ENCODE results near the gene BRICD5. TPM values are rescaled to one million over a fixed set of nuclear protein-coding genes. Genes with fewer than 3 reads are reported as not detected.

The BRICD5 gene
- total and polyA plus RNA-seq, 3 experiments from 2014 or later, result 0.14 to 10.9 (median 8.4) TPM

- POLR2A ChIA-PET, result no interaction called here
Observed at GRCh38 chr16:2230376-2230775, 19.7 kb upstream of the BRICD5 start.

DNA sequence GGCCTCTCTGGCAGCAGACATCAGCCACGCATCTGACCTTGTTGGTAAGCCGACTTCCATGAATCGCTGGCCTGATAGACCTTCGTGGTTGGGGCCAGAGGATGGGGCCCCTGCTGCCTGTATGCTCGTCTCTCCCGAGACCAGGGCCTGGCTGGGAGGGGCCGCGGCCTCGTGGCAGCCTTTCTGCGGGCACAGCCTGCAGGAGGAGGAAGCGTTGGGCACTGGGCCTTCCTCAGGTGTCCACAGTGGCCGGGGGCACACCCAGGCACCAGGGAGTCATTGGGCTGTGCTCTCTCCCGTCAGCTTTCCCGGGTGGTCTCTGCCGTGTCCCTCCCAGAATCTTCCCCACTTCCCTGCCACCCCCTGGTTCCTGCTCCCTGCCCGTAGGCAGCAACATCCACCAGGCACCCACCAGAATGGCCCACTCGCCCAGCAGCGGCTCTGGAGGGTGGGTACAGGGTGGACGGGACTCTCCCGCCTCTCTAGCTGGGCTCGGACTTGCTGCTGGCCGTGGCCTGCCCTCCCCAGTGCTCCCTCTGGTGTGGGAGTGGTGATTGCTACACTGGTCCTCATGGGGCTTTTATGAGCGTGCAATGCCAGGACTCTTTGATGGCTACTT is 19.1 kb upstream of the BRICD5 start:
- POLR2A ChIA-PET, result no interaction called here
- H3K27ac ChIP-seq (ENCODE audit: low read depth, low read length), result no peak overlapping the region
- H3K9me3 Mint-ChIP-seq, result no peaks in the 10 kb centered on the region
- no peak overlapping the region for H3K4me3 ChIP-seq (ENCODE audit: low read length)
- peak in 1 of 5 donors; percentile 41 for DNase-seq
- no peaks in the 10 kb centered on the region for H3K27me3 Mint-ChIP-seq
- peaks cover 10% of the 10 kb centered on the region for H3K36me3 ChIP-seq (ENCODE audit: insufficient read depth, low read length)
- H3K4me3 Mint-ChIP-seq, result no peak overlapping the region
- no peaks in the 10 kb centered on the region for H3K9me3 ChIP-seq (ENCODE audit: low read length)
- peaks cover 5% of the 10 kb centered on the region for H3K4me1 ChIP-seq (ENCODE audit: insufficient read depth, low read length)
- no peaks in the 10 kb centered on the region for H3K27me3 ChIP-seq (ENCODE audit: insufficient read depth, low read length, poor library complexity, severe bottlenecking)
- H3K27ac Mint-ChIP-seq, result no peak overlapping the region
- CTCF ChIA-PET, result interaction anchor here (1.0 kb wide), 1 partner anchor 35 kb away, joined by 3 read pairs; no protein-coding TSS in a partner anchor
- peaks cover 4 to 19% (median 9%) of the 10 kb centered on the region in 3 donors for H3K4me1 Mint-ChIP-seq
- peaks cover 0 to 59% (median 0%) of the 10 kb centered on the region in 3 donors for H3K36me3 Mint-ChIP-seq

More at GRCh38 chr16:2230376-2230775, 19.7 kb upstream of the BRICD5 start:
- peaks cover 4 to 15% (median 7%) of the 10 kb centered on the region in 3 donors for H3K4me1 Mint-ChIP-seq
- Histone ChIP-seq H3K27ac (ENCODE audit: low read depth, low read length) (no peak overlapping the region), H3K4me3 (ENCODE audit: low read length) (no peak overlapping the region), H3K9me3 (ENCODE audit: low read length) (no peaks in the 10 kb centered on the region), H3K27me3 (ENCODE audit: insufficient read depth, low read length, poor library complexity, severe bottlenecking) (no peaks in the 10 kb centered on the region), H3K4me1 (ENCODE audit: insufficient read depth, low read length) (no peaks in the 10 kb centered on the region), H3K36me3 (ENCODE audit: insufficient read depth, low read length) (peaks cover 10% of the 10 kb centered on the region)
- H3K27ac Mint-ChIP-seq, result no peak overlapping the region
- no peaks in the 10 kb centered on the region for H3K27me3 Mint-ChIP-seq
- H3K9me3 Mint-ChIP-seq, result no peaks in the 10 kb centered on the region
- CTCF ChIA-PET, result no interaction called here
- H3K36me3 Mint-ChIP-seq, result peaks cover 0 to 66% (median 0%) of the 10 kb centered on the region in 3 donors
- DNase-seq, result peak in 1 of 5 donors; percentile 42
- H3K4me3 Mint-ChIP-seq, result no peak overlapping the region

DNA sequence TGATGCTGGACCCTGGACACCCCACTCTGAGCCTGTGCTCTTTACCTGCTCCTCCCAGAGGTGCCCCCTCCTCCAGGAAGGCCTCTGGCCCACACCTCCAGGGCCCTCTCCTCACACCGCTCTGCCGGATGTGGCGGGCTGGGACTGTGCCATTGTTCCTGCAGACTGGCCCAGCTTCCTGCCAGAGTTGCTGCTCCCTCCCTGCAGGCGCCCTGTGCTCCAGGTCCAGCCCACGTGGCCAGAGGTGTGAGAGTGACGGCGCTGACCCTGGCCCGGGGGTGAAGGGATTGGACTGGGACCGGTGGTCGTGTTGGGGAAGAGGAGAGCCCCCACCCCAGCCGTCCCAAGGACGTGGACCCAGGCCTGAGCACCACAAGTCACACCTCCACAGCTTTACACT is 18.4 kb upstream of the BRICD5 start:
- ChIA-PET CTCF (interaction anchor here (1.0 kb wide), 1 partner anchor 34 kb away, joined by 3 read pairs; no protein-coding TSS in a partner anchor), POLR2A (no interaction called here)
- Mint-ChIP-seq H3K27ac (no peak overlapping the region), H3K4me1 (peaks cover 8 to 25% (median 15%) of the 10 kb centered on the region in 3 donors), H3K27me3 (no peaks in the 10 kb centered on the region), H3K9me3 (no peaks in the 10 kb centered on the region), H3K36me3 (peaks cover 0 to 54% (median 0%) of the 10 kb centered on the region in 3 donors), H3K4me3 (no peak overlapping the region)
- DNase-seq, result no peak
- Histone ChIP-seq H3K27me3 (ENCODE audit: insufficient read depth, low read length, poor library complexity, severe bottlenecking) (no peaks in the 10 kb centered on the region), H3K9me3 (ENCODE audit: low read length) (no peaks in the 10 kb centered on the region), H3K27ac (ENCODE audit: low read depth, low read length) (no peak overlapping the region), H3K36me3 (ENCODE audit: insufficient read depth, low read length) (peaks cover 10% of the 10 kb centered on the region), H3K4me1 (ENCODE audit: insufficient read depth, low read length) (peaks cover 11% of the 10 kb centered on the region), H3K4me3 (ENCODE audit: low read length) (no peak overlapping the region)

DNA sequence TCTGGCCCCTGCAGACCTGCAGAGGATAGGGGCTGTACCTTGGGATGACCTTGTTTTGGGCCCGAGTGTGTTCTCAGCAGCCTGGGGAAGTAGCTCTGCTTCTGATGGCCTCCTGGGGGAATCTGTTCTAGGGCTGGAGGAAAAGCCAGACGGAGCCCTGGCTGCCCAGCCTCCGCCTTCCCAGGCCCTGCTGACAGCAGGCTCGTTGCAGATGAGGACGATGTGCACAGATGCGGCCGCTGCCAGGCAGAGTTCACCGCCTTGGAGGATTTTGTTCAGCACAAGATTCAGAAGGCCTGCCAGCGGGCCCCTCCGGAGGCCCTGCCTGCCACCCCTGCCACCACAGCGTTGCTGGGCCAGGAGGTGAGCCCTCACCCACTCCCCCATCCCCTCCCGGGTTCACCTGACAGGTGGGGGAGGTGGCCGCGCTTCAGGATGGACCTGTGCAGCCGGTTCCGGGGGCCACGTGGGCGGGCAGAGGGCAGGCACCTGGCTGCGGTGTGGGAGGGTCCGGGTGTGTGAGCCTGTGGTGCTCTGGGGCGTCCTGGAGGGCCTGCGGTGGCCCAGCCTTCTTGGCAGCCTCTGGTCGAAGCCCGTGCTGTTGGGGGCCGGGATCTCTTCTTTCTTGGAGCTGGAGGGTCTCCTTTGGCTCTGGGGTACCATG is 17.6 kb upstream of the BRICD5 start:
- peaks cover 11% of the 10 kb centered on the region for H3K4me1 ChIP-seq (ENCODE audit: insufficient read depth, low read length)
- H3K27ac ChIP-seq (ENCODE audit: low read depth, low read length), result no peak overlapping the region
- POLR2A ChIA-PET, result interaction anchor here (0.6 kb wide), 1 partner anchor 60 kb away, joined by 3 read pairs; no protein-coding TSS in a partner anchor
- CTCF ChIA-PET, result interaction anchor here (0.7 kb wide), 1 partner anchor 24 kb away, joined by 3 read pairs; no protein-coding TSS in a partner anchor
- peaks cover 9 to 29% (median 17%) of the 10 kb centered on the region in 3 donors for H3K4me1 Mint-ChIP-seq
- peaks cover 0 to 48% (median 0%) of the 10 kb centered on the region in 3 donors for H3K36me3 Mint-ChIP-seq
- no peaks in the 10 kb centered on the region for H3K9me3 ChIP-seq (ENCODE audit: low read length)
- no peaks in the 10 kb centered on the region for H3K9me3 Mint-ChIP-seq
- DNase-seq, result peak in 1 of 5 donors; percentile 39
- no peaks in the 10 kb centered on the region for H3K27me3 ChIP-seq (ENCODE audit: insufficient read depth, low read length, poor library complexity, severe bottlenecking)
- H3K36me3 ChIP-seq (ENCODE audit: insufficient read depth, low read length), result peaks cover 10% of the 10 kb centered on the region
- H3K4me3 ChIP-seq (ENCODE audit: low read length), result no peak overlapping the region
- no peak overlapping the region for H3K4me3 Mint-ChIP-seq
- no peaks in the 10 kb centered on the region for H3K27me3 Mint-ChIP-seq
- H3K27ac Mint-ChIP-seq, result peak overlapping the region in 1 of 8 donors; percentile 38

GRCh38 chr16:2226918-2227317 is 16.3 kb upstream of the BRICD5 start:
- H3K27me3 ChIP-seq (ENCODE audit: insufficient read depth, low read length, poor library complexity, severe bottlenecking), result no peaks in the 10 kb centered on the region
- Mint-ChIP-seq H3K27me3 (no peaks in the 10 kb centered on the region), H3K4me3 (peak overlapping the region in 3 of 7 donors; percentile 44 to 56 (median 47)), H3K27ac (peak overlapping the region in 3 of 8 donors; percentile 30 to 68 (median 61)), H3K9me3 (no peaks in the 10 kb centered on the region), H3K4me1 (peaks cover 9 to 32% (median 17%) of the 10 kb centered on the region in 3 donors), H3K36me3 (peaks cover 0 to 42% (median 0%) of the 10 kb centered on the region in 3 donors)
- ChIA-PET CTCF (no interaction called here), POLR2A (no interaction called here)
- H3K4me1 ChIP-seq (ENCODE audit: insufficient read depth, low read length), result peaks cover 11% of the 10 kb centered on the region
- no peak for DNase-seq
- H3K27ac ChIP-seq (ENCODE audit: low read depth, low read length), result no peak overlapping the region
- no peaks in the 10 kb centered on the region for H3K9me3 ChIP-seq (ENCODE audit: low read length)
- H3K36me3 ChIP-seq (ENCODE audit: insufficient read depth, low read length), result peaks cover 10% of the 10 kb centered on the region
- no peak overlapping the region for H3K4me3 ChIP-seq (ENCODE audit: low read length)

GRCh38 chr16:2226245-2226793 is 15.7 kb upstream of the BRICD5 start:
- Mint-ChIP-seq H3K9me3 (no peaks in the 10 kb centered on the region), H3K4me3 (peak overlapping the region in 5 of 7 donors; percentile 33 to 85 (median 52)), H3K36me3 (peaks cover 0 to 36% (median 0%) of the 10 kb centered on the region in 3 donors), H3K4me1 (peaks cover 9 to 32% (median 17%) of the 10 kb centered on the region in 3 donors), H3K27me3 (no peaks in the 10 kb centered on the region), H3K27ac (peak overlapping the region in 3 of 8 donors; percentile 30 to 68 (median 38))
- ChIA-PET CTCF (no interaction called here), POLR2A (no interaction called here)
- Histone ChIP-seq H3K4me3 (ENCODE audit: low read length) (no peak overlapping the region), H3K9me3 (ENCODE audit: low read length) (no peaks in the 10 kb centered on the region), H3K27me3 (ENCODE audit: insufficient read depth, low read length, poor library complexity, severe bottlenecking) (no peaks in the 10 kb centered on the region), H3K4me1 (ENCODE audit: insufficient read depth, low read length) (peaks cover 11% of the 10 kb centered on the region), H3K27ac (ENCODE audit: low read depth, low read length) (no peak overlapping the region), H3K36me3 (ENCODE audit: insufficient read depth, low read length) (peaks cover 10% of the 10 kb centered on the region)
- no peak for DNase-seq

DNA sequence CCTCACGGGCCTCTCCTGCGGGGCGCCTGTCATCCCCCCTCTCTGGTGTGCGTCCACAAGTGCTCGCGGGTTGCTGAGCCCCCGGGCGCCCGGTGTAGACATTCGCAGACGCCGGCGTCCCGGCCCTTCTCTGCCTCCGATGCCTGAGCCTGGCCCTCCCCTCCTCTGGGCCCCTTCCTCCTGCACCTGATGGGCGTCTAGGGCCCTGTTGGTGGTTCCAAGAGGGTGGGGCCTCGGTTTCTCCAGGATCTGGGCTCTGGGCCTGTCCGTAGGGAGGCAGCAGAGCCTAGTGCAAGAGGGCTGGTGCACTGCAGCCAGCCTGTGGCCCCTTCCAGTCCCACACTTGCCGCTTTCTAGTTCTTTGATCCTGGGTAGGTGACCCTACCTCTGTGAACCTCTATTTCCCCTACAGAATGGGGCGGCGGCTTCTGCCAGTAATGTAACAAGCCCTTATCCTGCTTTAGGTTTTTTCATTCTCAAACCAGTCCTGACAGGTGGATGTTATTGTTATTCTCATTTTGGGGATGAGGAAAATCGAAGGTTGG is 13.4 kb upstream of the BRICD5 start:
- H3K36me3 Mint-ChIP-seq, result peaks cover 0 to 16% (median 0%) of the 10 kb centered on the region in 3 donors
- Histone ChIP-seq H3K4me3 (ENCODE audit: low read length) (peak overlapping the region; percentile 87), H3K4me1 (ENCODE audit: insufficient read depth, low read length) (peaks cover 11% of the 10 kb centered on the region), H3K9me3 (ENCODE audit: low read length) (no peaks in the 10 kb centered on the region), H3K36me3 (ENCODE audit: insufficient read depth, low read length) (no peaks in the 10 kb centered on the region), H3K27ac (ENCODE audit: low read depth, low read length) (peak overlapping the region; percentile 82), H3K27me3 (ENCODE audit: insufficient read depth, low read length, poor library complexity, severe bottlenecking) (no peaks in the 10 kb centered on the region)
- peaks cover 9 to 32% (median 17%) of the 10 kb centered on the region in 3 donors for H3K4me1 Mint-ChIP-seq
- no peaks in the 10 kb centered on the region for H3K9me3 Mint-ChIP-seq
- ChIA-PET CTCF (no interaction called here), POLR2A (interaction anchor here (1.9 kb wide), 1 partner anchor 10 kb away, joined by 12 read pairs; the partner anchor contains the start of gene PGP)
- peak overlapping the region; percentile 78 to 94 (median 84) for H3K4me3 Mint-ChIP-seq
- H3K27ac Mint-ChIP-seq, result peak overlapping the region in 7 of 8 donors; percentile 23 to 93 (median 54)
- DNase-seq, result no peak
- no peaks in the 10 kb centered on the region for H3K27me3 Mint-ChIP-seq

Measured in CD8-positive, alpha-beta memory T cell (primary cell).